GM10266 (cell line): Measurements from ENCODE around the gene ABCA5.

ENCODE experiments used
- DNase-seq: peaks from one replicate; pipeline ENCODE4 v3.0.0; 2012; ENCODE audit errors: extremely low spot score
- CTCF ChIP-seq: IDR thresholded peaks from 2 replicates; pipeline ENCODE4 v1.5.1; 2012; ENCODE audit warnings: mild to moderate bottlenecking, low read depth; ENCODE audit not compliant: control insufficient read depth, insufficient read depth; ENCODE audit errors: missing control alignments

The ABCA5 gene

GRCh38 chr17:69358688-69359596, 32.0 kb upstream of the ABCA5 start:
- peak; percentile 11 for DNase-seq
- peak; percentile 30 for TF ChIP-seq CTCF

- no peak for DNase-seq
- no peak for TF ChIP-seq CTCF
Observed at GRCh38 chr17:69357701-69358100, 30.8 kb upstream of the ABCA5 start.

GRCh38 chr17:69356625-69357024, 29.7 kb upstream of the ABCA5 start:
- no peak for TF ChIP-seq CTCF

GRCh38 chr17:69350911-69351310, 24.0 kb upstream of the ABCA5 start:
- no peak for TF ChIP-seq CTCF
- no peak for DNase-seq

More at GRCh38 chr17:69356625-69357024, 29.7 kb upstream of the ABCA5 start:
- DNase-seq, result no peak

GRCh38 chr17:69348429-69348828, 21.5 kb upstream of the ABCA5 start:
- DNase-seq, result no peak
- no peak for TF ChIP-seq CTCF

GRCh38 chr17:69346766-69347165, 19.8 kb upstream of the ABCA5 start:
- DNase-seq, result no peak
- TF ChIP-seq CTCF, result no peak

GRCh38 chr17:69344939-69345338, 18.0 kb upstream of the ABCA5 start:
- TF ChIP-seq CTCF, result no peak
- no peak for DNase-seq
